GM12878 (cell line): Measurements from ENCODE around the gene CLEC16A. TPM values are rescaled to one million over a fixed set of nuclear protein-coding genes. Genes with fewer than 3 reads are reported as not detected.

ENCODE experiments used
- ATAC-seq: fragments of 200-7000 bp; cut with Tn5 transposase; 3 replicates; pipeline ENCODE4 v1.9.1; 2020; ENCODE audit warnings: mild to moderate bottlenecking, moderate library complexity
- BruUV-seq: library from RNA; stranded (reverse); fragments of 400-500 nt; replicated peaks from 2 replicates; lab custom pipeline; 2021; lab: Mats Ljungman, UMichigan
- CTCF ChIA-PET: fragments of 300-600 bp; sonication (Branson Sonifier 250); formaldehyde crosslinking; extraction: SDS; loops from one replicate; lab custom pipeline; 2021; ENCODE audit warnings: inconsistent platforms; lab: Yijun Ruan, JAX
- POLR2A ChIA-PET: fragments of 350-600 bp; formaldehyde crosslinking; extraction: SDS; loops from one replicate; lab custom pipeline; 2021; ENCODE audit warnings: inconsistent platforms; lab: Charles Lee
- RAD21 ChIA-PET: fragments of 300-600 bp; sonication (Branson Sonifier 250); formaldehyde crosslinking; loops from one replicate; lab custom pipeline; 2023; ENCODE audit warnings: antibody characterized with exemption; ENCODE audit not compliant: unreplicated experiment; lab: Charles Lee
- SMC1A ChIA-PET: fragments of 300-600 bp; sonication (Branson Sonifier 250); formaldehyde crosslinking; loops from one replicate; lab custom pipeline; 2023; ENCODE audit not compliant: unreplicated experiment, uncharacterized antibody; lab: Charles Lee
- DNase-seq: peaks from one replicate; pipeline ENCODE4 v3.0.0-alpha.2; 2011; ENCODE audit warnings: low read depth, low spot score
- FAIRE-seq: peaks from 3 replicates; lab custom pipeline; 2011; peaks lifted over from hg19 to GRCh38; lab: Jason Lieb, UNC
- H2AFZ ChIP-seq: 2 replicates; pipeline ENCODE4 v1.6.0; 2011; ENCODE audit warnings: low read depth, low read length, control low read depth; ENCODE audit not compliant: control insufficient read depth
- H3K27ac ChIP-seq: 2 replicates; pipeline ENCODE4 v1.5.1; 2011; ENCODE audit warnings: control low read depth; ENCODE audit not compliant: control insufficient read depth, insufficient read depth
- H3K27me3 ChIP-seq, 2 experiments: replicated peaks in 1 of 2; 2 replicates each; pipeline versions ENCODE4 v1.6.0 to v1.6.1; 2011; ENCODE audit warnings: low read length in 1 of 2; ENCODE audit not compliant: control insufficient read depth in 2 of 2, insufficient read depth in 2 of 2
- H3K36me3 ChIP-seq, 2 experiments: 2 replicates each; pipeline ENCODE4 v1.5.1; 2011; ENCODE audit warnings: low read length in 1 of 2; ENCODE audit not compliant: control insufficient read depth in 2 of 2, insufficient read depth in 2 of 2
- H3K4me1 ChIP-seq: 2 replicates; pipeline ENCODE4 v1.6.1; 2011; ENCODE audit warnings: mild to moderate bottlenecking, low read length, moderate library complexity, mixed read lengths; ENCODE audit not compliant: control insufficient read depth, insufficient read depth
- H3K4me2 ChIP-seq: 2 replicates; pipeline ENCODE4 v1.6.0; 2011; ENCODE audit warnings: control low read depth; ENCODE audit not compliant: control insufficient read depth, insufficient read depth
- H3K4me3 ChIP-seq: fragments of 200-600 bp; sonication (generic); 2 replicates; pipeline ENCODE4 v1.5.1; 2016
- H3K79me2 ChIP-seq: 2 replicates; pipeline ENCODE4 v1.6.0; 2011; ENCODE audit warnings: low read length; ENCODE audit not compliant: control insufficient read depth, insufficient read depth
- H3K9ac ChIP-seq: 2 replicates; pipeline ENCODE4 v1.8.0; 2011; ENCODE audit warnings: low read length, control low read depth, mixed read lengths; ENCODE audit not compliant: control insufficient read depth, insufficient read depth
- H3K9me3 ChIP-seq: replicated peaks from 3 replicates; pipeline ENCODE4 v1.5.1; 2011; ENCODE audit warnings: mild to moderate bottlenecking, low read length; ENCODE audit not compliant: control insufficient read depth, insufficient read depth
- H4K20me1 ChIP-seq: 2 replicates; pipeline ENCODE4 v1.6.0; 2011; ENCODE audit not compliant: control insufficient read depth, insufficient read depth
- ASH2L ChIP-seq: fragments of 300-600, 200-600 bp; sonication (generic); IDR thresholded peaks from 2 replicates; pipeline ENCODE4 v1.6.1; 2017; ENCODE audit warnings: low read depth, mild to moderate bottlenecking, borderline replicate concordance
- BRCA1 ChIP-seq: IDR thresholded peaks from 2 replicates; pipeline ENCODE4 v1.6.1; 2011; ENCODE audit warnings: low read depth, low read length, improper control_type of control experiment
- CBFB ChIP-seq: IDR thresholded peaks from 2 replicates; pipeline ENCODE4 v1.6.1; 2016; ENCODE audit warnings: antibody characterized with exemption, low read depth
- DPF2 ChIP-seq: fragments of 450-650 bp; IDR thresholded peaks from 2 replicates; pipeline ENCODE4 v1.6.1; 2017; ENCODE audit warnings: mild to moderate bottlenecking
- HCFC1 ChIP-seq: fragments of 150-350 bp; IDR thresholded peaks from 2 replicates; pipeline ENCODE4 v1.6.1; 2014; ENCODE audit warnings: low read length
- NFIC ChIP-seq: IDR thresholded peaks from 2 replicates; pipeline ENCODE4 v1.6.1; 2012; ENCODE audit warnings: low read depth, mild to moderate bottlenecking, inconsistent platforms, low read length, moderate library complexity
- NFXL1 ChIP-seq: fragments of 450-650 bp; IDR thresholded peaks from 2 replicates; pipeline ENCODE4 v1.6.1; 2017; ENCODE audit warnings: antibody characterized with exemption, mild to moderate bottlenecking, borderline replicate concordance
- NR2F1 ChIP-seq: fragments of 450-650 bp; conservative IDR thresholded peaks from 2 replicates; pipeline ENCODE4 v1.6.1; 2017; ENCODE audit warnings: mild to moderate bottlenecking
- POLR2AphosphoS2 ChIP-seq: IDR thresholded peaks from 2 replicates; pipeline ENCODE4 v1.6.1; 2011; ENCODE audit warnings: low read depth, mild to moderate bottlenecking, low read length, improper control_type of control experiment, moderate library complexity
- RAD51 ChIP-seq: fragments of 450-650 bp; IDR thresholded peaks from 2 replicates; pipeline ENCODE4 v1.6.1; 2016; ENCODE audit warnings: moderate library complexity, mild to moderate bottlenecking, inconsistent platforms
- SIN3A ChIP-seq: IDR thresholded peaks from 2 replicates; pipeline ENCODE4 v1.6.1; 2012; ENCODE audit warnings: low read depth, low read length, improper control_type of control experiment
- STAT1 ChIP-seq: fragments of 450-650 bp; conservative IDR thresholded peaks from 2 replicates; pipeline ENCODE4 v1.6.1; 2014; ENCODE audit warnings: antibody characterized with exemption, mild to moderate bottlenecking
- TAF1 ChIP-seq: IDR thresholded peaks from 2 replicates; pipeline ENCODE4 v1.6.1; 2011; ENCODE audit warnings: mild to moderate bottlenecking, low read depth, low read length, borderline replicate concordance
- ZNF384 ChIP-seq: IDR thresholded peaks from 2 replicates; pipeline ENCODE4 v1.6.1; 2012; ENCODE audit warnings: low read depth, mild to moderate bottlenecking, low read length, improper control_type of control experiment, borderline replicate concordance
- WGBS: methylation state at CpG from one replicate; pipeline ENCODE4 v1.1.6; 2016; ENCODE audit warnings: low lambda C conversion rate; ENCODE audit not compliant: insufficient replicate concordance, insufficient coverage; ENCODE audit errors: missing lambda C conversion rate; 5-methylcytosine and 5-hydroxymethylcytosine counted together
- in situ Hi-C: fragments of 300-500 bp; cut with MboI; formaldehyde crosslinking; loops from 9 replicates; pipeline ENCODE4 v1.14.3; 2018; ENCODE audit warnings: mixed read lengths
- intact Hi-C: fragments of 100-400 bp; cut with micrococcal nuclease; formaldehyde crosslinking; loops from one replicate; pipeline ENCODE4 v1.14.2; 2022; ENCODE audit not compliant: unreplicated experiment
- polyA plus RNA-seq, 11 experiments: library from polyadenylated mRNA; depleted of rRNA in 4 of 11; unstranded in 6 of 11; stranded (reverse) in 5 of 11; fragments of >200 nt; fragmentation: Nextera tagmentation in 4 of 11; fragmentation: Illumina TruSeq in 1 of 11; extraction: Ambion mirVana in 4 of 11; extraction: Trizol in 1 of 11; gene quantifications; 1 replicate in 1 of 11; 2 replicates in 10 of 11; pipeline versions ENCODE4 v1.2.1 to v1.2.3, GENCODE V29; 2011 to 2016; ENCODE audit warnings: inconsistent platforms in 2 of 11, missing spikeins in 2 of 11, low read depth in 1 of 11
- total RNA-seq, 4 experiments: library from RNA; depleted of rRNA in 3 of 4; stranded (reverse); fragments of >200 nt in 3 of 4; fragmentation: Illumina TruSeq in 1 of 4; extraction: Trizol in 1 of 4; gene quantifications; 2 replicates each; pipeline versions ENCODE4 v1.2.1 to v1.2.3, GENCODE V29; 2013 to 2021
- TF ChIP-seq, protein P1 (sequence below): fragments of 450-650 bp; IDR thresholded peaks from 2 replicates; pipeline ENCODE4 v1.6.1; 2018; ENCODE audit warnings: borderline replicate concordance, mild to moderate bottlenecking; ENCODE audit not compliant: partially characterized antibody
- TF ChIP-seq, protein P2 (sequence below): IDR thresholded peaks from 2 replicates; pipeline ENCODE4 v1.6.1; 2011; ENCODE audit warnings: mild to moderate bottlenecking, low read depth, low read length, moderate library complexity; ENCODE audit not compliant: insufficient replicate concordance
- TF ChIP-seq, protein P3 (sequence below): fragments of 450-650 bp; IDR thresholded peaks from 2 replicates; pipeline ENCODE4 v1.6.1; 2016; ENCODE audit warnings: mild to moderate bottlenecking

CLEC16A gene
- total and polyA plus RNA-seq, 10 of the 15 experiments (the other 5 are each of a cell fraction or from before 2014, with no cell fraction given): 1.5 to 28.8 (median 19.2) TPM

DNA sequence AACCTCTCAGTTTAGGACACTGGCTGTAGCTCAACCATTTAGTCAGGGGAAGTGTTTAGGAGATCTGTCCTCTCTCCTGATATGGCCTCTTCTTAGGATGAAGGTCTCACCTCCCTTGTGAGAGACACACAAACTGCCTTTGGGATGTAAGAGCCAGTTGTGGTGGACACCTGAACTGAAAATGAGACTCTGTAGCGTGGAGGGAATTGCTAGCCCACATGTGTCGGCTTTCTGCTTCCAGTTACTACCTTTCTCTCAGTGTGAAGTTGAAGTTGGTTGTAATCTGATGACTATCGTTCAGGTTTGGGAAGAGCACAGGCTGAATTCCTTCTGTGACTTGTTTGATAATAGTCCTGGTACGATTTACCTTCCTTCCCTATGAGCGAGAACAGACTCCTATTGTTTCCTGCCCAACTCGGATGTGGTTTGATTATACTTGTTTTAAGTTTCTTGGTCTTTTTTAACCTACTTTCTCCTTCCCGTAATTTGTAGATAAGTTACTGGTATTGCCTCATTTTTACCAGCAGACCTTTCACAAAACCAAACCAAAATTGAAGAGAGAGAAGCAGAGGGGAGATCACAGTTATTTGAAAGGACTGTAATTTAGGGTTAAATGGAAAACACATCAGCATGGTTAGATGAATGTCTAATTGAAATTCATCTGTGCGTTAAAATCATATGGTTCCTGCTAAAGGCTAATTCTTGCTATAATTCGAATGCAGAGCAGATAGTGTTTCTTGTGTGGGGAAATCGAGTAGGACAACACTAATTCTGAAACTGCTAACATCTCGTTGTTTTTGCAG is 43.2 kb downstream of the CLEC16A start (continued):
- TF ChIP-seq, protein P1, sequence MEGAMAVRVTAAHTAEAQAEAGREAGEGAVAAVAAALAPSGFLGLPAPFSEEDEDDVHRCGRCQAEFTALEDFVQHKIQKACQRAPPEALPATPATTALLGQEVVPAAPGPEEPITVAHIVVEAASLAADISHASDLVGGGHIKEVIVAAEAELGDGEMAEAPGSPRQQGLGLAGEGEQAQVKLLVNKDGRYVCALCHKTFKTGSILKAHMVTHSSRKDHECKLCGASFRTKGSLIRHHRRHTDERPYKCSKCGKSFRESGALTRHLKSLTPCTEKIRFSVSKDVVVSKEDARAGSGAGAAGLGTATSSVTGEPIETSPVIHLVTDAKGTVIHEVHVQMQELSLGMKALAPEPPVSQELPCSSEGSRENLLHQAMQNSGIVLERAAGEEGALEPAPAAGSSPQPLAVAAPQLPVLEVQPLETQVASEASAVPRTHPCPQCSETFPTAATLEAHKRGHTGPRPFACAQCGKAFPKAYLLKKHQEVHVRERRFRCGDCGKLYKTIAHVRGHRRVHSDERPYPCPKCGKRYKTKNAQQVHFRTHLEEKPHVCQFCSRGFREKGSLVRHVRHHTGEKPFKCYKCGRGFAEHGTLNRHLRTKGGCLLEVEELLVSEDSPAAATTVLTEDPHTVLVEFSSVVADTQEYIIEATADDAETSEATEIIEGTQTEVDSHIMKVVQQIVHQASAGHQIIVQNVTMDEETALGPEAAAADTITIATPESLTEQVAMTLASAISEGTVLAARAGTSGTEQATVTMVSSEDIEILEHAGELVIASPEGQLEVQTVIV: no peak
- TF ChIP-seq, all 136 proteins: peak for 3

DNA sequence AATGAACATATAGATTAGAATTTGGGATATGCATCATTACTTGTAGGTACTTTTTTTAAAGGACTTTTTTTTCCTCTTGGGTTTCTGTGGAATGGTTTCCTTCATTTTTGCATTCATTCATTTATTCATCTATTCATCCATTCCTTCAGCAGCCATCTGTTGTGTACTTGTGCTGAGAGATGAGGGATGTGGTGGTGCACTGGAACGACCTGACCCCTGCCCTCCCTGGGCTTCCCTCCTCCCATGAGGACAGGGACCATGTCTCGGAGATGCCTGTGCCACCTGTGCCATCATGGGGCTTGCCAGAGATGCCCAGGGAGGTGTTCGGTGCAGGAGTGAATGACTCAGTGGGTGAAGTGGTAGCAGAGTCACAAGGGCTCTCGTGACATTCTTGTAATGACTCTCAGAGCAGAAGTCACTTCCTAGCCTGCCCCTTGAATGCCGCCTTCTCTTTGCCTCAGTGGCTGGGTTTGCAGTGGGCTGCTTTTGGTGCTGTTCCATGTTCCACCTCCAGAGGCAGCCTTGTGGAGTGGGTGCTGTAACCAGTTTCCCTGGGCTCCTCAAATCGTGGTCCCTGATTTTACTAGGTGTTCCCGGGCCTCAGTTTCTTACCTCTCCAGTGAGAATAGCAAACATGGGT is 43.9 kb downstream of the CLEC16A start:
- Histone ChIP-seq H3K36me3 (peaks cover 10 to 13% of the 10 kb centered on the region in 2 experiments), H3K4me3 (no peak overlapping the region), H3K79me2 (peaks cover 2% of the 10 kb centered on the region), H3K9me3 (no peaks in the 10 kb centered on the region), H3K27ac (peak overlapping the region; percentile 60), H3K27me3 (no peaks in the 10 kb centered on the region), H3K9ac (no peak overlapping the region), H3K4me1 (peaks cover 38% of the 10 kb centered on the region), H2AFZ (no peak overlapping the region), H4K20me1 (no peaks in the 10 kb centered on the region), H3K4me2 (peak overlapping the region; percentile 45)
- ChIA-PET SMC1A (interaction anchor here (1.4 kb wide), 1 partner anchor 37 kb away, joined by 3 read pairs; no protein-coding TSS in a partner anchor), POLR2A (no interaction called here), CTCF (interaction anchor here (1.0 to 1.1 kb wide), 2 partner anchors 237 to 368 kb away, joined by 3 read pairs; no protein-coding TSS in a partner anchor), RAD21 (interaction anchor here (1.1 to 1.2 kb wide), 2 partner anchors 236 to 266 kb away, joined by 3 read pairs; no protein-coding TSS in a partner anchor)
- in situ Hi-C loops (no loop called here), intact Hi-C loops (loop anchor here (5.0 kb wide), 1 partner anchor 194 kb away; no protein-coding TSS in a partner anchor)
- ATAC-seq (peak; percentile 83), DNase-seq (no peak), FAIRE-seq (peak; percentile 64)
- 2% methylated on average over 7 of the region's 7 CpGs for whole genome bisulfite sequencing
- no TSS peak for BruUV-seq
- TF ChIP-seq, protein P2, sequence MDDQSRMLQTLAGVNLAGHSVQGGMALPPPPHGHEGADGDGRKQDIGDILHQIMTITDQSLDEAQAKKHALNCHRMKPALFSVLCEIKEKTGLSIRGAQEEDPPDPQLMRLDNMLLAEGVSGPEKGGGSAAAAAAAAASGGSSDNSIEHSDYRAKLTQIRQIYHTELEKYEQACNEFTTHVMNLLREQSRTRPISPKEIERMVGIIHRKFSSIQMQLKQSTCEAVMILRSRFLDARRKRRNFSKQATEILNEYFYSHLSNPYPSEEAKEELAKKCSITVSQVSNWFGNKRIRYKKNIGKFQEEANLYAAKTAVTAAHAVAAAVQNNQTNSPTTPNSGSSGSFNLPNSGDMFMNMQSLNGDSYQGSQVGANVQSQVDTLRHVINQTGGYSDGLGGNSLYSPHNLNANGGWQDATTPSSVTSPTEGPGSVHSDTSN: no peak
- TF ChIP-seq ZNF384 (no peak), TAF1 (no peak), POLR2AphosphoS2 (no peak), ASH2L (no peak), NFXL1 (no peak), STAT1 (no peak), DPF2 (peak; percentile 85), BRCA1 (no peak), CBFB (no peak), SIN3A (no peak), HCFC1 (no peak), RAD51 (no peak), NFIC (peak; percentile 47; the same call in 1 of the 2 replicates), NR2F1 (peak; percentile 73)
- TF ChIP-seq, protein P3, sequence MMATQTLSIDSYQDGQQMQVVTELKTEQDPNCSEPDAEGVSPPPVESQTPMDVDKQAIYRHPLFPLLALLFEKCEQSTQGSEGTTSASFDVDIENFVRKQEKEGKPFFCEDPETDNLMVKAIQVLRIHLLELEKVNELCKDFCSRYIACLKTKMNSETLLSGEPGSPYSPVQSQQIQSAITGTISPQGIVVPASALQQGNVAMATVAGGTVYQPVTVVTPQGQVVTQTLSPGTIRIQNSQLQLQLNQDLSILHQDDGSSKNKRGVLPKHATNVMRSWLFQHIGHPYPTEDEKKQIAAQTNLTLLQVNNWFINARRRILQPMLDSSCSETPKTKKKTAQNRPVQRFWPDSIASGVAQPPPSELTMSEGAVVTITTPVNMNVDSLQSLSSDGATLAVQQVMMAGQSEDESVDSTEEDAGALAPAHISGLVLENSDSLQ: no peak
